ENCODE results near the gene ATXN2L.

DNA sequence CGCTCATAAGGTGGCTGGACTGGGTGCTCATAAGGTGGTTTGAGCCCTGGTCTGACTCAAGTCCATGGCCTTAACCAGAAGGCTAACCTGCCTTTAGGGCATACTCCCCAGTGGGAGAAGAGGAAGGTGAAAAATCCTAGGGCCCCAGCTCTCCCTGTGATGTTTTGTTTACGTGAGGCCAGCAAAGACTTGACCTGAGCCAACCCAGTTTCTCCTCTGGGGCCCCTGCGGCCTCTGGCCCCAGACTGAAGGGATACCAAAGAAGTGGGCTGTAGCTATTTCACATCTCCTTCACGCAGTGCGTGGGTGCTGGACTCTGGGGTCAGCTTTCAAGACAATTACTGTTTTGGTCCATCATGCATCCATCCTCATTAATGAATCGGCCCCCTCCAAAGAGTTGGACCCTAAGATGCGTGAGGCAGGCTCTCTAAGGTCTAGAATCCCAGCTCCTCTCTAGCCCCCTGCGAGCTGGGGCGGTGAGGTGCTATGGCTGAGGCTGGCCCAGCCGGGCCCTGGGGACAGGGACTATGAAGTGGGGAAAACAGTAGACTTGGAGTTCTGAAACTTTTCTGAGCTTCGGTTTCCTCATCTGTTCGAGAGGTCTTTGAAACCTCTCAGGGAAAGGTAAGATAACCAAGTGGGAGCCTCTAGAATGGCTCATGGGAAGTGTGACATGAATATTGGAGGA is 42.3 kb downstream of the ATXN2L start:
- TF ChIP-seq, protein P1, sequence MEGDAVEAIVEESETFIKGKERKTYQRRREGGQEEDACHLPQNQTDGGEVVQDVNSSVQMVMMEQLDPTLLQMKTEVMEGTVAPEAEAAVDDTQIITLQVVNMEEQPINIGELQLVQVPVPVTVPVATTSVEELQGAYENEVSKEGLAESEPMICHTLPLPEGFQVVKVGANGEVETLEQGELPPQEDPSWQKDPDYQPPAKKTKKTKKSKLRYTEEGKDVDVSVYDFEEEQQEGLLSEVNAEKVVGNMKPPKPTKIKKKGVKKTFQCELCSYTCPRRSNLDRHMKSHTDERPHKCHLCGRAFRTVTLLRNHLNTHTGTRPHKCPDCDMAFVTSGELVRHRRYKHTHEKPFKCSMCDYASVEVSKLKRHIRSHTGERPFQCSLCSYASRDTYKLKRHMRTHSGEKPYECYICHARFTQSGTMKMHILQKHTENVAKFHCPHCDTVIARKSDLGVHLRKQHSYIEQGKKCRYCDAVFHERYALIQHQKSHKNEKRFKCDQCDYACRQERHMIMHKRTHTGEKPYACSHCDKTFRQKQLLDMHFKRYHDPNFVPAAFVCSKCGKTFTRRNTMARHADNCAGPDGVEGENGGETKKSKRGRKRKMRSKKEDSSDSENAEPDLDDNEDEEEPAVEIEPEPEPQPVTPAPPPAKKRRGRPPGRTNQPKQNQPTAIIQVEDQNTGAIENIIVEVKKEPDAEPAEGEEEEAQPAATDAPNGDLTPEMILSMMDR (IDR thresholded peaks at IDR 0.05): no peak
- no peak for TF ChIP-seq POLR2A (IDR thresholded peaks at IDR 0.05)

Measured in testis (tissue), 2 donors.